NCI-H128 (cell line): ENCODE measurements around the gene HAO2.
"Not testable (repeated sequence)": the region's sequence is repeated elsewhere in the genome, so short reads cannot be mapped to it uniquely, and the experiment has no call there.

Experiments used
- DNase-seq: peaks from one replicate; lab custom pipeline; 2025; ENCODE audit not compliant: unreplicated experiment; lab: John Stamatoyannopoulos, UW

Gene HAO2

GRCh38 chr1:119341372-119341947 is 27.1 kb upstream of the HAO2 start:
- DNase-seq: no peak

GRCh38 chr1:119345398-119345797 is 23.2 kb upstream of the HAO2 start:
- DNase-seq: no peak

- DNase-seq: no peak
Observed at GRCh38 chr1:119347858-119348257, 20.7 kb upstream of the HAO2 start.

GRCh38 chr1:119348941-119349340 is 19.6 kb upstream of the HAO2 start:
- DNase-seq: no peak

- not testable (repeated sequence) for DNase-seq
Observed at GRCh38 chr1:119350866-119351265, 17.7 kb upstream of the HAO2 start.

- no peak for DNase-seq
Observed at GRCh38 chr1:119351997-119352396, 16.6 kb upstream of the HAO2 start.

- DNase-seq: no peak
Observed at GRCh38 chr1:119353836-119354235, 14.7 kb upstream of the HAO2 start.

- no peak for DNase-seq
Observed at GRCh38 chr1:119358636-119359035, 9.9 kb upstream of the HAO2 start.

- DNase-seq: no peak
Observed at GRCh38 chr1:119359730-119360129, 8.9 kb upstream of the HAO2 start.

- DNase-seq: no peak
Observed at GRCh38 chr1:119361205-119361604, 7.4 kb upstream of the HAO2 start.

GRCh38 chr1:119361620-119362344 is 6.8 kb upstream of the HAO2 start:
- no peak for DNase-seq

- DNase-seq: no peak
Observed at GRCh38 chr1:119363162-119363561, 5.4 kb upstream of the HAO2 start.

- DNase-seq: no peak
Observed at GRCh38 chr1:119364640-119365039, 3.9 kb upstream of the HAO2 start.

GRCh38 chr1:119366424-119366823 is 2.2 kb upstream of the HAO2 start:
- no peak for DNase-seq

- no peak for DNase-seq
Observed at GRCh38 chr1:119367432-119368124, 1.0 kb upstream of the HAO2 start.

- no peak for DNase-seq
Observed at GRCh38 chr1:119370748-119371147, 2.2 kb downstream of the HAO2 start.

- DNase-seq: no peak
Observed at GRCh38 chr1:119371815-119372214, 3.2 kb downstream of the HAO2 start.

GRCh38 chr1:119372503-119373086 is 4.0 kb downstream of the HAO2 start:
- DNase-seq: no peak

- DNase-seq: no peak
Observed at GRCh38 chr1:119373465-119373864, 4.9 kb downstream of the HAO2 start.

- DNase-seq: no peak
Observed at GRCh38 chr1:119374208-119374874, 5.8 kb downstream of the HAO2 start.

GRCh38 chr1:119375366-119375765 is 6.8 kb downstream of the HAO2 start:
- DNase-seq: no peak
